A375 (cell line): Measurements from ENCODE around the gene DNAJC30. TPM values are rescaled to one million over a fixed set of nuclear protein-coding genes. Genes with fewer than 3 reads are reported as not detected.

ENCODE experiments used
- small RNA-seq: library from RNA; depleted of rRNA; stranded (forward); fragments of <200 nt; gene quantifications from one replicate; pipeline ENCODE3, GENCODE V24; 2014
- total RNA-seq: library from RNA; depleted of rRNA; stranded (reverse); fragments of >200 nt; shearing (Covaris generic); gene quantifications from 2 replicates; pipeline ENCODE4 v1.2.3, GENCODE V29; 2014; rRNA removed

The DNAJC30 gene
- 3.1 and 3.6 TPM in 2 replicates for total RNA-seq

DNA sequence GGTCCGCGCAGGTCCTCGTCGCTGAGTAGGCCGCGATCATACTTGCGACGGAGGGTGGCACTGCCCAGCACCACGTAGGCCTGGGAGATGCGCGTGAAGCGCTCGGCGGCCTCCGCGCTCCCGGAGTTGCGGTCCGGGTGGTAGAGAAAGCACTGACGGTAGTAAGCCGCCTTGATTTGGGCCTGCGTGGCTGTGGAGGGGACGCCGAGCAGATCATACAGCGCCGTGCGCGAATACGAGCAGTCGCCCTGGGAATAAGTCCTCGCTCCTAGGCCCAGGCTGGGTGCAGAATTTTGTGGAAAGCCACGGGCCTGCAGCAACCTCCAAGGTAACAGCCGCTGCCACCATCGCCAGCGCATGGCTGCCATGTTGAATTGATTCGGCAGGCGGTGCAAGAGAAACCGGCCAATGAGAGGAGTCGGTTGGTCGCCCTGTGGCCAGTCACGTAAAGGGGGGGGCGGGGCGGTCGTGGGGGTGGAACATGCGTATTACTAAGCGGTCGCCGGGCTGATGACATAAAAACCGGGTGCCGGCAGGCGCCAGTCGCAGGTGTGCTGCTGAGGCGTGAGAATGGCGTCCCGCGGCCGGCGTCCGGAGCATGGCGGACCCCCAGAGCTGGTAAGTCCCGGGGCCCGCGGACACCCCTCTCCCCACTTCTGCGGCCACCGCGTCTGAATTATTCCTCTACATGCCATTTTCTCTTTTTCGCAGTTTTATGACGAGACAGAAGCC is at the start of gene DNAJC30, which contains the start of gene BUD23:
DNAJC30 (minus strand) TSS at position 398 of the 732 bp plus-strand sequence; CDS start at position 368, 30 bp downstream.
BUD23 (plus strand) TSS at position 542 of the 732 bp plus-strand sequence; CDS start at position 571, 29 bp downstream.

DNA sequence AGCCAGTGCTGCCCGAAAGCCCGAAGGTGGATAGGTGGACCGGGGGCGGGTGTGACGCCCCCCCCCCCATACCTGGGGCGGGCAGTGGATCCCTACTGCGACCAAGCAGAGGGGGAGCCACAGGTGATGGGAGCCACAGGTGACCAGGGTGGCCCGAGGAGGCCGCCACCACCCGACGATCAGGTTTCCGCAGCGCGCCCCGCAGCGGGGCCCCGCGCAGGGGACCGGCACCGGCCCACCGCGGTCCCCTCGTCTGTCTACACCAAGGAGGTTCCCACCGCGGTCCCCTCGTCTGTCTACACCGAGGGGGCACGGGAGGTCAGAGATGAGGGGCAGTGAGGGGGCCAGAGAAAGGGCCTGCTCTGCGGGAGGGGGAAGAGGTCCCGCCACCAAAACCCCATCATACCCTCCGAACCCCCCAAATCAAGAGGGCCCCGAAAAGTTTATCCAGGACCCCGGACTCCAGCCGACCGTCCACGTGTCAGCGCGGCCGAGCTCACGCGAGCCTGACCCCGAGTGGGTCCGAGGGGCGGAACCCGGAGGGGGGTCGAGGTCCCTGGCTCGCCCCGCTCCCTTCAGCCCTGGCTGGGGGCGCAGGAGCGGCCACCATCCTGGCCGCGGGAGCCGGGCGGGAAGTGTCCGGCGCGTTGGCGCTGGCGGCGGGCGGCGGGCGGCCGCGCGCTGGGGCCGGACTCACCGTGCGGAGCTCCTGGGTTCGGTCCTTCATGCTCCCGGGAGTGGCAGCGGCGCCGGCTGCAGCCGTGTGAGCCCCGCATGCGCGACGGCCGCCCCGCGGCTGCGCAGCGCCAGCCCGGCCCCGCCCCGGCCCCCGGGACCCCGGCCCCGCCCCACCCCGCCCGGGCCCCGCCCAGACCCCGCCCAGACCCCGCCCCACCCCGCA is 35.9 kb upstream of the DNAJC30 start, which contains the start of gene STX1A:
STX1A (minus strand) TSS at position 765 of the 901 bp plus-strand sequence; CDS start at position 727, 38 bp downstream.

DNA sequence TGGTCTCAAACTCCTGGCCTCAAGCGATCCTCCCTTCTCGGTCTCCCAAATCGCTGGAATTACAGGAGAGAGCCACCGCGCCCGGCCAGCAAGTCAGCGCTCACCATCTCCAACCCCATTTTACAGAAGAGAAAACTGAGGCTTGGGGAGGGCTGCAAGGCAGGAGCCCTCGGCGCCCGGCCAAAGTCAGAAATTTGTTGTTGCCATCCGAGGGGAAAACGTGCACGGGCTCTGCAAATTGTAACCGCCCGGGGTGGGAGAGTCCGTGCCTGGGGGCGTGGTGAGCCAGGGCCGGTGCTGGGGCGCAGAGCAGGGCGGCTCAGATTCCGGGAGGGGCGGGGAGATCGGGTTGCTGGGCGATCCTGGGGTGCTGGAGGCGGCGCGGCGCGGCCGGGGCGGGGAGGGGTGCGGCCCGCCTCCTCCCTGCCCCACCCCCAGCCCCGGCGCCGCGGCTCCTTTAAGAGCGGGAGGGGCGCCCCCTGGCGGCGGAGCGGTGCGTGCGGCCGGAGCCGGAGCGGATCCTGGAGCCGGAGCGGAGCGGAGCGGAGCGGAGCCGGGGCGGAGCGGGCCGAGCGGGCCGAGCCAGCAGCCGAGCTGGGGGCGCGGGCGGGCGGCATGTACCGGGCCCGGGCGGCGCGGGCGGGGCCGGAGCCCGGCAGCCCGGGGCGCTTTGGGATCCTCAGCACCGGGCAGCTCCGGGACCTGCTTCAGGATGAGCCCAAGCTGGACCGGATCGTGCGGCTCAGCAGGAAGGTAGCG is 15.7 kb downstream of the DNAJC30 start, which contains the start of gene VPS37D:
VPS37D (plus strand) TSS at position 488 of the 759 bp plus-strand sequence; CDS start at position 616, 128 bp downstream.

Small RNA genes lying within 50 kb of the gene (small RNA-seq; reads per million reads assigned to genes)
- gene MIR4284 (not detected), gene RN7SL265P (not detected)

Other genes with a start within 250 kb of the DNAJC30 start
- 3.1 and 3.8 TPM in 2 replicates for gene FZD9, start 249.7 kb downstream of the DNAJC30 start, total RNA-seq
- 62.2 and 68.6 TPM in 2 replicates for gene BAZ1B, start 161.2 kb downstream of the DNAJC30 start, total RNA-seq
- gene BCL7B, start 125.8 kb downstream of the DNAJC30 start, total RNA-seq = 47.9 and 56.0 TPM in 2 replicates
- gene TBL2, start 104.9 kb downstream of the DNAJC30 start, total RNA-seq = 66.4 and 78.5 TPM in 2 replicates
- gene MLXIPL, start 58.9 kb downstream of the DNAJC30 start, total RNA-seq = 0.05 and 0.26 TPM in 2 replicates
- gene VPS37D, start 15.6 kb downstream of the DNAJC30 start, total RNA-seq = 3.2 and 7.2 TPM in 2 replicates
- 105 and 106 TPM in 2 replicates for gene BUD23, start 144 bp upstream of the DNAJC30 start, total RNA-seq
- 66.5 and 72.9 TPM in 2 replicates for gene STX1A, start 36.2 kb upstream of the DNAJC30 start, total RNA-seq
- 35.9 and 42.6 TPM in 2 replicates for gene ABHD11, start 55.3 kb upstream of the DNAJC30 start, total RNA-seq
- gene CLDN3, start 86.8 kb upstream of the DNAJC30 start, total RNA-seq = not detected in 2 replicates
- gene CLDN4, start 147.5 kb upstream of the DNAJC30 start, total RNA-seq = 6.8 and 8.0 TPM in 2 replicates
- 19.9 TPM in 2 replicates for gene METTL27, start 159.1 kb upstream of the DNAJC30 start, total RNA-seq
- 0.93 TPM in 1 of 2 replicates, not detected in the other for gene TMEM270, start 177.7 kb upstream of the DNAJC30 start, total RNA-seq